K562 treated with DMSO at 1 percent for 24 hours (cell line): ENCODE measurements around the gene RGP1. TPM values are rescaled to one million over a fixed set of nuclear protein-coding genes. Genes with fewer than 3 reads are reported as not detected.

Experiments used
- total RNA-seq: library from RNA; unstranded; fragments of 300-600 nt; gene quantifications from 2 replicates; pipeline ENCODE4 v1.2.3, GENCODE V29; 2022; ENCODE audit warnings: low read depth; ENCODE audit not compliant: insufficient read depth

The RGP1 gene, protein sequence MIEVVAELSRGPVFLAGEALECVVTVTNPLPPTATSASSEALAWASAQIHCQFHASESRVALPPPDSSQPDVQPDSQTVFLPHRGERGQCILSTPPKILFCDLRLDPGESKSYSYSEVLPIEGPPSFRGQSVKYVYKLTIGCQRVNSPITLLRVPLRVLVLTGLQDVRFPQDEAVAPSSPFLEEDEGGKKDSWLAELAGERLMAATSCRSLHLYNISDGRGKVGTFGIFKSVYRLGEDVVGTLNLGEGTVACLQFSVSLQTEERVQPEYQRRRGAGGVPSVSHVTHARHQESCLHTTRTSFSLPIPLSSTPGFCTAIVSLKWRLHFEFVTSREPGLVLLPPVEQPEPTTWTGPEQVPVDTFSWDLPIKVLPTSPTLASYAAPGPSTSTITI
- total RNA-seq, result 12.6 and 13.9 TPM in 2 replicates

DNA sequence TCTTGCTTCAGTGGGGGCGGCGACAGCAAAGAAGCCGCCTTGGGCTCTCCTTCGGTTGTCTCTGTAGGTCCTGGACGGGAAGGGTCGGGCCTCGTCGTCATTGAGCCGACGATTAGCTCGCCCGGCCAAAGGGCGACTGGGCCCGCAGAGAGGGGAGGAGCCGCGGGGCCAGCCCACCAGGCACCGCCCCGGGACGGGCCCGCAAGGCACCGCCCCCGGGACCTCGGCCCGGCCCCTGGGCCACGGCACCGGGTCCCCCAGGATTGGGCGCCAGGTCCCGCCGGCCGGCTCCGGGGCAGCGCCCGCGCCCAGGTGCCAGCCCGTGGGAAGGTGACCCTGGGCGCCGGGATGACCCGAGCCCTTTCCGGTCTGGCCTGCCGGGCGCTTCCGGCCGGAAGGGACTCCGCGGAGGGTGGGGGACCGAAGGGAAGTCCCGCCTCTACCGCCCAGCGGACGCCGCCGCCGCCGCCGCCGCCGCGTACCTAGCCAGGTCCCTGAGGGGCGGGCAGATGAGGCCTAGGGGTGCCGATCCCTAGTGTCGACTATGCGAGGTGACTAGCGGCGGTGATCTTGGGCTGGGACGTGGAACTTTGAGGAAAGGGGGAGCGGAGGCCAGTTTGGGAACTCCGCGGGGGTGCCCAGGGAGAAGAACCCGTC lies at the start of gene RGP1, which contains the start of gene GBA2:
RGP1 (plus strand) TSS at position 430 of the 657 bp plus-strand sequence. CDS start 469 bp downstream, outside the sequence.
GBA2 (minus strand) TSS at position 371 of the 657 bp plus-strand sequence. CDS start 524 bp downstream, outside the sequence.

GRCh38 chr9:35732185-35732799 lies 16.8 kb upstream of the RGP1 start, which contains the start of the genes CREB3 and TLN1:
CREB3 (plus strand) TSS chr9:35732666; CDS start chr9:35732773, 107 bp downstream.
TLN1 (minus strand) TSS chr9:35732195; CDS start chr9:35725694, 6,501 bp downstream.

GRCh38 chr9:35754264-35754663 lies 5.2 kb downstream of the RGP1 start, which contains the start of gene MSMP:
MSMP (minus strand) TSS chr9:35754276; CDS start chr9:35754129, 147 bp downstream.

GRCh38 chr9:35791297-35791921 lies 42.3 kb downstream of the RGP1 start, which contains the start of gene NPR2:
NPR2 (plus strand) TSS chr9:35791591; CDS start chr9:35792409, 818 bp downstream.

Other genes with a start within 250 kb of the RGP1 start
- gene TESK1, start 144.0 kb upstream of the RGP1 start, total RNA-seq, result 20.9 and 22.7 TPM in 2 replicates
- 1.6 TPM in 1 of 2 replicates, not detected in the other for gene CD72, start 130.9 kb upstream of the RGP1 start, total RNA-seq
- gene SIT1, start 98.4 kb upstream of the RGP1 start, total RNA-seq, result not detected in 2 replicates
- gene RMRP, start 91.3 kb upstream of the RGP1 start, total RNA-seq, result not detected in 2 replicates
- gene CCDC107, start 91.0 kb upstream of the RGP1 start, total RNA-seq, result 15.5 and 17.2 TPM in 2 replicates
- 13.1 and 14.4 TPM in 2 replicates for gene ARHGEF39, start 84.1 kb upstream of the RGP1 start, total RNA-seq
- gene CA9, start 75.4 kb upstream of the RGP1 start, total RNA-seq, result 1.00 and 1.4 TPM in 2 replicates
- gene TPM2, start 59.4 kb upstream of the RGP1 start, total RNA-seq, result 3.6 and 3.9 TPM in 2 replicates
- gene TLN1, start 17.1 kb upstream of the RGP1 start, total RNA-seq, result 148 and 181 TPM in 2 replicates
- gene CREB3, start 16.6 kb upstream of the RGP1 start, total RNA-seq, result 38.0 and 39.4 TPM in 2 replicates
- gene GBA2, start 59 bp upstream of the RGP1 start, total RNA-seq, result 54.5 and 57.4 TPM in 2 replicates
- gene MSMP, start 5.0 kb downstream of the RGP1 start, total RNA-seq, result not detected in 2 replicates
- 3.9 TPM in 2 replicates for gene NPR2, start 42.3 kb downstream of the RGP1 start, total RNA-seq
- gene SPAG8, start 63.0 kb downstream of the RGP1 start, total RNA-seq, result not detected in 2 replicates
- gene HINT2, start 65.8 kb downstream of the RGP1 start, total RNA-seq, result 101 and 102 TPM in 2 replicates
- gene FAM221B, start 79.4 kb downstream of the RGP1 start, total RNA-seq, result not detected in 2 replicates
- 7.2 and 8.5 TPM in 2 replicates for gene TMEM8B, start 79.9 kb downstream of the RGP1 start, total RNA-seq
- not detected in 2 replicates for gene OR13J1, start 121.1 kb downstream of the RGP1 start, total RNA-seq
- gene HRCT1, start 156.9 kb downstream of the RGP1 start, total RNA-seq, result not detected in 2 replicates
- not detected in 2 replicates for gene SPAAR, start 160.2 kb downstream of the RGP1 start, total RNA-seq
- not detected in 2 replicates for gene OR2S2, start 208.9 kb downstream of the RGP1 start, total RNA-seq